ENCODE measurements around the gene NPIPB4. TPM values are rescaled to one million over a fixed set of nuclear protein-coding genes. Genes with fewer than 3 reads are reported as not detected.
"Not testable (repeated sequence)": the region's sequence is repeated elsewhere in the genome, so short reads cannot be mapped to it uniquely, and the experiment has no call there.

Gene NPIPB4
- total and polyA plus RNA-seq, 9 of the 15 experiments (the other 6 are each of a cell fraction or from before 2014, with no cell fraction given) = 2.4 to 77.3 (median 42.2) TPM

- H3K4me2 ChIP-seq (ENCODE audit: insufficient read depth, low read length); BruUV-seq (replicated peaks); CTCF ChIA-PET (ENCODE audit: low intra/inter-chr PET ratio); H4K20me1 ChIP-seq (replicated peaks; ENCODE audit: control insufficient read depth, insufficient read depth, low read length); DNase-seq (ENCODE audit: extremely low read depth in 1 of 4, low spot score in 3 of 4); H3K36me3 ChIP-seq (ENCODE audit: control insufficient read depth, insufficient read depth, low read length); H2AFZ ChIP-seq (ENCODE audit: low read depth, low read length); intact Hi-C loops (cut with micrococcal nuclease); H3K4me3 ChIP-seq; H3K4me1 ChIP-seq (replicated peaks in 1 of 2; ENCODE audit: control insufficient read depth in 2 of 2, insufficient read depth in 2 of 2, low read length in 2 of 2); H3K79me2 ChIP-seq (ENCODE audit: control insufficient read depth, insufficient read depth, low read length); FAIRE-seq; H3K9ac ChIP-seq (ENCODE audit: insufficient read depth in 1 of 2, low read depth in 2 of 2, low read length in 2 of 2); ATAC-seq; H3K9me3 ChIP-seq (replicated peaks; ENCODE audit: control insufficient read depth, insufficient read depth, low read depth, low read length); H3K9me1 ChIP-seq (ENCODE audit: control insufficient read depth, insufficient read depth, low read length); H3K27me3 ChIP-seq (ENCODE audit: control insufficient read depth in 2 of 2, insufficient read depth in 2 of 2, low read length in 2 of 2); POLR2A ChIA-PET; H3K27ac ChIP-seq (ENCODE audit: extremely low read depth, low read depth, low read length): not testable (repeated sequence)
- in situ Hi-C loops (cut with MboI) = loop anchor here (25.0 kb wide), 1 partner anchor 100 kb away; no protein-coding TSS in a partner anchor
- 0% methylated on average over 1 of the region's 13 CpGs for WGBS (ENCODE audit: insufficient coverage, low coverage, missing lambda C conversion rate)
These were observed 20.4 kb downstream of the NPIPB4 start for GRCh38 chr16:21837186-21837585.

DNA sequence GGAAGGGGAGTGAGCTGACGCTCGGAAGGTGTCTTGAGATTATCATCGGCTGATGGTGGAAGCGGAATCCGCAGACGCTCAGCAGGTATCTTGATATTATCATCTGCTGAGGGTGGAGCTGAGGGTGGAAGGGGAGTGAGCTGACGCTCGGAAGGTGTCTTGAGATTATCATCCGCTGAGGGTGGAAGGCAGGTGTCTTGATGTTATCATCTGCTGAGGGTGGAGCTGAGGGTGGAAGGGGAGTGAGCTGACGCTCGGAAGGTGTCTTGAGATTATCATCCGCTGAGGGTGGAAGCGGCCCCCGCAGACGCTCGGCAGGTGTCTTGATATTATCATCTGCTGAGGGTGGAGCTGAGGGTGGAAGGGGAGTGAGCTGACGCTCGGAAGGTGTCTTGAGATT, 21.2 kb downstream of the NPIPB4 start:
- FAIRE-seq; BruUV-seq (replicated peaks); H3K4me1 ChIP-seq (replicated peaks in 1 of 2; ENCODE audit: control insufficient read depth in 2 of 2, insufficient read depth in 2 of 2, low read length in 2 of 2); CTCF ChIA-PET (ENCODE audit: low intra/inter-chr PET ratio); H3K9ac ChIP-seq (ENCODE audit: insufficient read depth in 1 of 2, low read depth in 2 of 2, low read length in 2 of 2); intact Hi-C loops (cut with micrococcal nuclease); H3K79me2 ChIP-seq (ENCODE audit: control insufficient read depth, insufficient read depth, low read length); H3K36me3 ChIP-seq (ENCODE audit: control insufficient read depth, insufficient read depth, low read length); H3K4me2 ChIP-seq (ENCODE audit: insufficient read depth, low read length); POLR2A ChIA-PET; H3K27ac ChIP-seq (ENCODE audit: extremely low read depth, low read depth, low read length); H2AFZ ChIP-seq (ENCODE audit: low read depth, low read length); H3K9me3 ChIP-seq (replicated peaks; ENCODE audit: control insufficient read depth, insufficient read depth, low read depth, low read length); H3K4me3 ChIP-seq; H4K20me1 ChIP-seq (replicated peaks; ENCODE audit: control insufficient read depth, insufficient read depth, low read length); DNase-seq (ENCODE audit: extremely low read depth in 1 of 4, low spot score in 3 of 4); H3K27me3 ChIP-seq (ENCODE audit: control insufficient read depth in 2 of 2, insufficient read depth in 2 of 2, low read length in 2 of 2); ATAC-seq; H3K9me1 ChIP-seq (ENCODE audit: control insufficient read depth, insufficient read depth, low read length): not testable (repeated sequence)
- WGBS (ENCODE audit: insufficient coverage, low coverage, missing lambda C conversion rate) = no CpG with 5 or more reads among the region's 18 CpGs
- in situ Hi-C loops (cut with MboI) = loop anchor here (25.0 kb wide), 1 partner anchor 101 kb away; no protein-coding TSS in a partner anchor

DNA sequence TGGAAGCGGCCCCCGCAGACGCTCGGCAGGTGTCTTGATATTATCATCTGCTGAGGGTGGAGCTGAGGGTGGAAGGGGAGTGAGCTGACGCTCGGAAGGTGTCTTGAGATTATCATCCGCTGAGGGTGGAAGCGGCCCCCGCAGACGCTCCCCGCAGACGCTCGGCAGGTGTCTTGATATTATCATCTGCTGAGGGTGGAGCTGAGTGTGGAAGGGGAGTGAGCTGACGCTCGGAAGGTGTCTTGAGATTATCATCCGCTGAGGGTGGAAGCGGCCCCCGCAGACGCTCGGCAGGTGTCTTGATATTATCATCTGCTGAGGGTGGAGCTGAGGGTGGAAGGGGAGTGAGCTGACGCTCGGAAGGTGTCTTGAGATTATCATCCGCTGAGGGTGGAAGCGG, 21.8 kb downstream of the NPIPB4 start:
- H3K79me2 ChIP-seq (ENCODE audit: control insufficient read depth, insufficient read depth, low read length); H3K4me3 ChIP-seq; DNase-seq (ENCODE audit: extremely low read depth in 1 of 4, low spot score in 3 of 4); H3K4me2 ChIP-seq (ENCODE audit: insufficient read depth, low read length); H3K9me1 ChIP-seq (ENCODE audit: control insufficient read depth, insufficient read depth, low read length); H3K27ac ChIP-seq (ENCODE audit: extremely low read depth, low read depth, low read length); POLR2A ChIA-PET; CTCF ChIA-PET (ENCODE audit: low intra/inter-chr PET ratio); H3K4me1 ChIP-seq (replicated peaks in 1 of 2; ENCODE audit: control insufficient read depth in 2 of 2, insufficient read depth in 2 of 2, low read length in 2 of 2); H3K36me3 ChIP-seq (ENCODE audit: control insufficient read depth, insufficient read depth, low read length); H2AFZ ChIP-seq (ENCODE audit: low read depth, low read length); H3K9me3 ChIP-seq (replicated peaks; ENCODE audit: control insufficient read depth, insufficient read depth, low read depth, low read length); H3K9ac ChIP-seq (ENCODE audit: insufficient read depth in 1 of 2, low read depth in 2 of 2, low read length in 2 of 2); H4K20me1 ChIP-seq (replicated peaks; ENCODE audit: control insufficient read depth, insufficient read depth, low read length); H3K27me3 ChIP-seq (ENCODE audit: control insufficient read depth in 2 of 2, insufficient read depth in 2 of 2, low read length in 2 of 2); FAIRE-seq; ATAC-seq; intact Hi-C loops (cut with micrococcal nuclease): not testable (repeated sequence)
- in situ Hi-C loops (cut with MboI) = loop anchor here (25.0 kb wide), 1 partner anchor 102 kb away; no protein-coding TSS in a partner anchor
- TSS peak; percentile 88 for BruUV-seq (replicated peaks)
- WGBS (ENCODE audit: insufficient coverage, low coverage, missing lambda C conversion rate) = 6% methylated on average over 4 of the region's 24 CpGs

- H2AFZ ChIP-seq (ENCODE audit: low read depth, low read length); H3K9ac ChIP-seq (ENCODE audit: insufficient read depth in 1 of 2, low read depth in 2 of 2, low read length in 2 of 2); H3K4me2 ChIP-seq (ENCODE audit: insufficient read depth, low read length); H3K36me3 ChIP-seq (ENCODE audit: control insufficient read depth, insufficient read depth, low read length); H3K4me3 ChIP-seq; H3K4me1 ChIP-seq (replicated peaks in 1 of 2; ENCODE audit: control insufficient read depth in 2 of 2, insufficient read depth in 2 of 2, low read length in 2 of 2); FAIRE-seq; CTCF ChIA-PET (ENCODE audit: low intra/inter-chr PET ratio); H3K27ac ChIP-seq (ENCODE audit: extremely low read depth, low read depth, low read length); intact Hi-C loops (cut with micrococcal nuclease); H3K79me2 ChIP-seq (ENCODE audit: control insufficient read depth, insufficient read depth, low read length); H3K9me3 ChIP-seq (replicated peaks; ENCODE audit: control insufficient read depth, insufficient read depth, low read depth, low read length); DNase-seq (ENCODE audit: extremely low read depth in 1 of 4, low spot score in 3 of 4); POLR2A ChIA-PET; H3K27me3 ChIP-seq (ENCODE audit: control insufficient read depth in 2 of 2, insufficient read depth in 2 of 2, low read length in 2 of 2); ATAC-seq; BruUV-seq (replicated peaks); H4K20me1 ChIP-seq (replicated peaks; ENCODE audit: control insufficient read depth, insufficient read depth, low read length); H3K9me1 ChIP-seq (ENCODE audit: control insufficient read depth, insufficient read depth, low read length): not testable (repeated sequence)
- in situ Hi-C loops (cut with MboI) = loop anchor here (25.0 kb wide), 1 partner anchor 103 kb away; no protein-coding TSS in a partner anchor
- 0% methylated on average over 2 of the region's 5 CpGs for WGBS (ENCODE audit: insufficient coverage, low coverage, missing lambda C conversion rate)
These were observed 23.3 kb downstream of the NPIPB4 start for GRCh38 chr16:21834211-21834610.

All from K562 (cell line).